B cell (primary cell): ENCODE measurements around the gene PIK3C3. TPM values are rescaled to one million over a fixed set of nuclear protein-coding genes. Genes with fewer than 3 reads are reported as not detected.

Experiments used
- ATAC-seq: fragments of 200-7000 bp; cut with Tn5 transposase; one replicate; pipeline ENCODE4 v1.10.0; 2021; ENCODE audit warnings: low read depth, mild to moderate bottlenecking, moderate number of reproducible peaks, moderate library complexity
- CTCF ChIA-PET: fragments of 350-600 bp; sonication (Branson Sonifier 250); formaldehyde crosslinking; loops from one replicate; lab custom pipeline; 2021; ENCODE audit warnings: antibody characterized with exemption, inconsistent platforms; lab: Charles Lee
- POLR2A ChIA-PET: fragments of 350-600 bp; sonication (Branson Sonifier 250); formaldehyde crosslinking; loops from one replicate; lab custom pipeline; 2021; ENCODE audit warnings: antibody characterized with exemption; lab: Charles Lee
- DNase-seq: peaks from one replicate; pipeline ENCODE4 v3.0.0; 2013
- H2AFZ ChIP-seq: 2 replicates; pipeline ENCODE4 v1.6.1; 2012; ENCODE audit warnings: mild to moderate bottlenecking, low read depth, low read length; ENCODE audit not compliant: insufficient read depth, poor library complexity, severe bottlenecking
- H3K27ac ChIP-seq, 2 donors: 1 replicate in 1 of 2; 2 replicates in 1 of 2; pipeline ENCODE4 v1.5.1; 2012 to 2013; ENCODE audit warnings: low read length in 2 of 2, mild to moderate bottlenecking in 2 of 2, moderate library complexity in 1 of 2
- H3K27me3 ChIP-seq, 4 experiments: fragments of 200-600 bp in 1 of 4; sonication (generic) in 1 of 4; replicated peaks in 1 of 4; 1 replicate in 2 of 4; 2 replicates in 2 of 4; pipeline versions ENCODE4 v1.6.1 to v1.7.0; 2013 to 2016; ENCODE audit warnings: low read length in 3 of 4, mild to moderate bottlenecking in 2 of 4, mixed read lengths in 1 of 4, moderate library complexity in 1 of 4; ENCODE audit not compliant: insufficient read depth in 4 of 4, control insufficient read depth in 3 of 4; ENCODE audit errors: control extremely low read depth in 1 of 4
- H3K36me3 ChIP-seq, 2 experiments: replicated peaks in 1 of 2; 1 replicate in 1 of 2; 2 replicates in 1 of 2; pipeline versions ENCODE4 v1.6.1 to v1.7.1; 2013; ENCODE audit warnings: low read length in 1 of 2; ENCODE audit not compliant: insufficient read depth in 2 of 2, control insufficient read depth in 1 of 2; ENCODE audit errors: control extremely low read depth in 1 of 2, extremely low read depth in 1 of 2
- H3K4me1 ChIP-seq, 2 donors: fragments of 200-600 bp in 1 of 2; sonication (generic) in 1 of 2; 1 replicate in 1 of 2; 2 replicates in 1 of 2; pipeline versions ENCODE4 v1.5.1 to v1.6.1; 2013 to 2017; ENCODE audit warnings: low read length in 2 of 2; ENCODE audit not compliant: control insufficient read depth in 2 of 2, insufficient read depth in 2 of 2
- H3K4me2 ChIP-seq: replicated peaks from 2 replicates; pipeline ENCODE3; 2012; ENCODE audit warnings: mild to moderate bottlenecking, low read depth, low read length; ENCODE audit not compliant: poor library complexity, severe bottlenecking
- H3K4me3 ChIP-seq, 5 experiments: fragments of 200-600 bp in 1 of 5; sonication (generic) in 1 of 5; 1 replicate in 3 of 5; 2 replicates in 2 of 5; pipeline versions ENCODE4 v1.5.1 to v1.7.0; 2011 to 2016; ENCODE audit warnings: low read length in 4 of 5, mild to moderate bottlenecking in 4 of 5, low read depth in 2 of 5, control low read depth in 1 of 5, moderate library complexity in 1 of 5; ENCODE audit not compliant: insufficient read depth in 1 of 5; ENCODE audit errors: control extremely low read depth in 1 of 5, extremely low read depth in 1 of 5
- H3K79me2 ChIP-seq: fragments of 200-600 bp; sonication (generic); one replicate; pipeline ENCODE4 v1.6.0; 2016; ENCODE audit warnings: low read length; ENCODE audit not compliant: control insufficient read depth, insufficient read depth
- H3K9ac ChIP-seq: fragments of 200-600 bp; sonication (generic); 2 replicates; pipeline ENCODE4 v1.6.1; 2017; ENCODE audit warnings: mild to moderate bottlenecking, low read length, moderate library complexity
- H3K9me3 ChIP-seq, 3 donors: one replicate each; pipeline versions ENCODE4 v1.6.1 to v1.7.1; 2013; ENCODE audit warnings: low read length in 2 of 3; ENCODE audit not compliant: control insufficient read depth in 2 of 3, insufficient read depth in 1 of 3; ENCODE audit errors: control extremely low read depth in 1 of 3
- H4K20me1 ChIP-seq: 2 replicates; pipeline ENCODE4 v1.6.0; 2012; ENCODE audit warnings: mild to moderate bottlenecking, low read length; ENCODE audit not compliant: insufficient read depth, control insufficient read depth, poor library complexity, severe bottlenecking
- H3K27ac Mint-ChIP-seq: one replicate; pipeline ENCODE4 v1.8.0; 2021; ENCODE audit warnings: mixed read lengths
- H3K27me3 Mint-ChIP-seq: one replicate; pipeline ENCODE4 v1.8.0; 2021; ENCODE audit warnings: mixed read lengths
- H3K4me1 Mint-ChIP-seq: one replicate; pipeline ENCODE4 v1.8.0; 2021; ENCODE audit warnings: mixed read lengths
- H3K4me3 Mint-ChIP-seq: one replicate; pipeline ENCODE4 v1.8.0; 2021; ENCODE audit warnings: mixed read lengths
- H3K9me3 Mint-ChIP-seq: one replicate; pipeline ENCODE4 v1.8.0; 2022; ENCODE audit warnings: mixed read lengths; ENCODE audit not compliant: insufficient read depth
- CTCF ChIP-seq: fragments of 200-600 bp; IDR thresholded peaks from one replicate; pipeline ENCODE4 v1.8.0; 2022; ENCODE audit warnings: antibody characterized with exemption, mild to moderate bottlenecking
- EZH2 ChIP-seq: IDR thresholded peaks from 2 replicates; pipeline ENCODE4 v1.6.1; 2012; ENCODE audit warnings: borderline replicate concordance, low read depth, mild to moderate bottlenecking, moderate library complexity, low read length; ENCODE audit not compliant: insufficient read depth, poor library complexity, severe bottlenecking
- WGBS: methylation state at CpG from one replicate; pipeline ENCODE4 v1.1.5; 2013; ENCODE audit warnings: missing lambda C conversion rate; ENCODE audit not compliant: insufficient coverage; 5-methylcytosine and 5-hydroxymethylcytosine counted together
- intact Hi-C: fragments of 100-400 bp; cut with micrococcal nuclease; formaldehyde crosslinking; loops from one replicate; pipeline ENCODE4 v1.10.0; 2022
- polyA plus RNA-seq: library from polyadenylated mRNA; depleted of rRNA; stranded (reverse); fragments of >200 nt; gene quantifications from 2 replicates; pipeline ENCODE4 v1.2.3, GENCODE V29; 2012
- total RNA-seq, 2 donors: library from RNA; stranded (reverse); fragments of 120-200 nt in 1 of 2; gene quantifications; 1 replicate in 1 of 2; 2 replicates in 1 of 2; pipeline versions ENCODE4 v1.2.3 to v1.2.4, GENCODE V29; 2013 to 2022

PIK3C3 gene
- total and polyA plus RNA-seq, 2 donors (not counting 1 experiment from before 2014, with no cell fraction given): 13.3 to 87.9 TPM

- DNase-seq (no peak), ATAC-seq (no peak)
- Histone ChIP-seq H3K4me3 (no peak overlapping the region), H3K27me3 (no peaks in the 10 kb centered on the region), H3K79me2 (no peaks in the 10 kb centered on the region), H2AFZ (no peak overlapping the region), H3K4me1 (no peaks in the 10 kb centered on the region), H3K36me3 (peaks cover 6 to 23% of the 10 kb centered on the region in 2 experiments), H3K4me2 (no peak overlapping the region), H3K9ac (no peak overlapping the region), H3K9me3 (no peaks in the 10 kb centered on the region), H3K27ac (no peak overlapping the region), H4K20me1 (no peaks in the 10 kb centered on the region)
- intact Hi-C loops: no loop called here
- ChIA-PET POLR2A (no interaction called here), CTCF (interaction anchor here (0.7 to 2.5 kb wide), 3 partner anchors 16 to 41 kb away, joined by 3 to 12 read pairs (median 8); no protein-coding TSS in a partner anchor)
- H3K4me1 Mint-ChIP-seq: no peaks in the 10 kb centered on the region
- H3K27me3 Mint-ChIP-seq: no peaks in the 10 kb centered on the region
- TF ChIP-seq EZH2: no peak
- no peak for TF ChIP-seq CTCF
- no peaks in the 10 kb centered on the region for H3K9me3 Mint-ChIP-seq
- H3K4me3 Mint-ChIP-seq: no peak overlapping the region
- H3K27ac Mint-ChIP-seq: no peak overlapping the region
These were observed 114.0 kb downstream of the PIK3C3 start for GRCh38 chr18:42069036-42069435.

GRCh38 chr18:42072407-42072806, 117.4 kb downstream of the PIK3C3 start:
- H3K79me2 ChIP-seq: no peaks in the 10 kb centered on the region
- H3K27me3 ChIP-seq: no peaks in the 10 kb centered on the region
- no peak overlapping the region for H3K4me3 ChIP-seq
- no peaks in the 10 kb centered on the region for H3K9me3 Mint-ChIP-seq
- no peaks in the 10 kb centered on the region for H3K4me1 Mint-ChIP-seq
- H3K4me1 ChIP-seq: no peaks in the 10 kb centered on the region
- H3K27me3 Mint-ChIP-seq: no peaks in the 10 kb centered on the region
- no peak overlapping the region for H3K27ac ChIP-seq
- no peak overlapping the region for H3K9ac ChIP-seq
- CTCF ChIA-PET: interaction anchor here (1.9 kb wide), 1 partner anchor 19 kb away, joined by 5 read pairs; no protein-coding TSS in a partner anchor
- POLR2A ChIA-PET: no interaction called here
- H3K4me2 ChIP-seq: no peak overlapping the region
- DNase-seq (no peak), ATAC-seq (no peak)
- intact Hi-C loops: no loop called here
- TF ChIP-seq EZH2: no peak
- no peak for TF ChIP-seq CTCF
- H4K20me1 ChIP-seq: no peaks in the 10 kb centered on the region
- H3K9me3 ChIP-seq: no peaks in the 10 kb centered on the region
- no peak overlapping the region for H2AFZ ChIP-seq
- peaks cover 14 to 28% of the 10 kb centered on the region in 2 experiments for H3K36me3 ChIP-seq
- no peak overlapping the region for H3K27ac Mint-ChIP-seq
- WGBS: 95% methylated on average over 4 of the region's 4 CpGs
- H3K4me3 Mint-ChIP-seq: no peak overlapping the region
